Testis (tissue), 3 donors: Measurements from ENCODE around the gene KRTAP20-4. TPM values are rescaled to one million over a fixed set of nuclear protein-coding genes. Genes with fewer than 3 reads are reported as not detected.

Experiments used
- DNase-seq: peaks from one replicate; pipeline ENCODE4 v3.0.0-alpha.2; 2019
- H3K27ac ChIP-seq, 2 donors: fragments of 200-600 bp; sonication (generic); one replicate each; pipeline ENCODE4 v1.5.1; 2019
- H3K27me3 ChIP-seq: fragments of 200-600 bp; sonication (generic); one replicate; pipeline ENCODE4 v1.5.1; 2019
- H3K36me3 ChIP-seq: fragments of 200-600 bp; sonication (generic); one replicate; pipeline ENCODE4 v1.5.1; 2017; ENCODE audit warnings: low read depth; ENCODE audit errors: missing control alignments
- H3K4me1 ChIP-seq: fragments of 200-600 bp; sonication (generic); one replicate; pipeline ENCODE4 v1.5.1; 2019
- H3K4me3 ChIP-seq, 2 donors: fragments of 200-600 bp; sonication (generic); one replicate each; pipeline ENCODE4 v1.5.1; 2017 to 2019
- H3K9me3 ChIP-seq: fragments of 200-600 bp; sonication (generic); one replicate; pipeline ENCODE4 v1.5.1; 2017
- CTCF ChIP-seq, 3 experiments: fragments of 450-650 bp in 2 of 3; fragments of 200-600 bp in 1 of 3; sonication (generic) in 1 of 3; IDR thresholded peaks; one replicate each; pipeline ENCODE4 v1.5.1; 2016 to 2019; ENCODE audit warnings: antibody characterized with exemption in 3 of 3, mild to moderate bottlenecking in 2 of 3, moderate library complexity in 1 of 3
- POLR2A ChIP-seq: fragments of 450-650 bp; IDR thresholded peaks from one replicate; pipeline ENCODE4 v1.6.1; 2017; ENCODE audit warnings: antibody characterized with exemption, mild to moderate bottlenecking, moderate library complexity
- WGBS, 2 donors: methylation state at CpG; one replicate each; pipeline ENCODE4 v1.1.5; 2018; 5-methylcytosine and 5-hydroxymethylcytosine counted together
- intact Hi-C: fragments of 100-400 bp; cut with DNase I; formaldehyde crosslinking; loops from one replicate; pipeline ENCODE4 v1.15.1; 2023; ENCODE audit warnings: low total_unique reads
- polyA plus RNA-seq: library from polyadenylated mRNA; stranded (reverse); fragments of 350-450 nt; fragmentation: Illumina TruSeq; extraction: RNeasy Lipid Tissue Mini Kit (QIAGEN cat#74804); gene quantifications from one replicate; pipeline ENCODE4 v1.2.3, GENCODE V29; 2014; ENCODE audit warnings: low read depth, low replicate concordance; ENCODE audit not compliant: insufficient read depth
- total RNA-seq, 2 donors: library from RNA; depleted of rRNA; stranded (reverse); fragments of >200 nt; gene quantifications; one replicate each; pipeline ENCODE4 v1.2.3, GENCODE V29; 2016

The KRTAP20-4 gene
- total and polyA plus RNA-seq, 3 donors from 2014 or later, result not detected

GRCh38 chr21:30634906-30635305, 14.5 kb downstream of the KRTAP20-4 start, which contains the start of gene KRTAP20-2:
Gene KRTAP20-2 (plus strand): TSS chr21:30635206. CDS start chr21:30635264, 58 bp downstream.
- H3K27ac ChIP-seq, result no peak within 1 kb of the TSS
- H3K27me3 ChIP-seq, result no peaks in the 10 kb centered on the region
- H3K9me3 ChIP-seq, result no peaks in the 10 kb centered on the region
- intact Hi-C loops, result no loop called here
- no peaks in the 10 kb centered on the region for H3K4me1 ChIP-seq
- no peaks in the 10 kb centered on the region for H3K36me3 ChIP-seq
- 85 to 100% methylated on average over 1 of the region's 1 CpG for WGBS, 2 donors
- no peak for DNase-seq
- no peak for TF ChIP-seq CTCF (IDR thresholded peaks at IDR 0.05)
- TF ChIP-seq POLR2A, result no peak
- no peak within 1 kb of the TSS for H3K4me3 ChIP-seq

GRCh38 chr21:30638686-30639085, 18.3 kb downstream of the KRTAP20-4 start:
- TF ChIP-seq POLR2A, result no peak
- TF ChIP-seq CTCF (IDR thresholded peaks at IDR 0.05), result no peak
- intact Hi-C loops, result no loop called here
- DNase-seq, result no peak
- Histone ChIP-seq H3K4me3 (no peak overlapping the region), H3K27ac (no peak overlapping the region), H3K4me1 (no peaks in the 10 kb centered on the region), H3K27me3 (no peaks in the 10 kb centered on the region), H3K36me3 (no peaks in the 10 kb centered on the region), H3K9me3 (no peaks in the 10 kb centered on the region)
- 87 to 92% methylated on average over 3 of the region's 3 CpGs for WGBS, 2 donors

- no peak within 1 kb of the TSS for H3K27ac ChIP-seq
- no peak for TF ChIP-seq POLR2A
- TF ChIP-seq CTCF (IDR thresholded peaks at IDR 0.05), result no peak
- H3K27me3 ChIP-seq, result no peaks in the 10 kb centered on the region
- H3K9me3 ChIP-seq, result no peaks in the 10 kb centered on the region
- no peaks in the 10 kb centered on the region for H3K36me3 ChIP-seq
- no peaks in the 10 kb centered on the region for H3K4me1 ChIP-seq
- 72 to 84% methylated on average over 2 of the region's 2 CpGs for WGBS, 2 donors
- no peak for DNase-seq
- no peak within 1 kb of the TSS for H3K4me3 ChIP-seq
- intact Hi-C loops, result no loop called here
Measured at GRCh38 chr21:30642564-30642963, 22.1 kb downstream of the KRTAP20-4 start, which contains the start of gene KRTAP20-3. Gene KRTAP20-3 (plus strand): TSS chr21:30642864.

GRCh38 chr21:30646904-30647414, 26.5 kb downstream of the KRTAP20-4 start:
- Histone ChIP-seq H3K9me3 (no peaks in the 10 kb centered on the region), H3K27ac (no peak overlapping the region), H3K4me1 (no peaks in the 10 kb centered on the region), H3K36me3 (no peaks in the 10 kb centered on the region), H3K27me3 (no peaks in the 10 kb centered on the region), H3K4me3 (no peak overlapping the region)
- no peak for DNase-seq
- intact Hi-C loops, result no loop called here
- WGBS, 2 donors, result 70 to 71% methylated on average over 1 of the region's 1 CpG
- TF ChIP-seq POLR2A, result no peak
- no peak for TF ChIP-seq CTCF (IDR thresholded peaks at IDR 0.05)

- Histone ChIP-seq H3K36me3 (no peaks in the 10 kb centered on the region), H3K4me3 (no peak overlapping the region), H3K9me3 (no peaks in the 10 kb centered on the region), H3K27ac (no peak overlapping the region), H3K27me3 (no peaks in the 10 kb centered on the region), H3K4me1 (no peaks in the 10 kb centered on the region)
- no peak for DNase-seq
- TF ChIP-seq CTCF (IDR thresholded peaks at IDR 0.05) (no peak), POLR2A (no peak)
- intact Hi-C loops, result no loop called here
Measured at GRCh38 chr21:30652891-30653290, 32.5 kb downstream of the KRTAP20-4 start.
